Measurements from ENCODE around the gene ZBP1.

ZBP1 gene

GRCh38 chr20:57586370-57586793 is 33.8 kb downstream of the ZBP1 start:
- DNase-seq (ENCODE audit: low read depth in 2 of 2): no peak

- DNase-seq (ENCODE audit: low read depth in 2 of 2): no peak
Observed at GRCh38 chr20:57585466-57586213, 34.6 kb downstream of the ZBP1 start.

GRCh38 chr20:57584768-57585461 is 35.3 kb downstream of the ZBP1 start:
- DNase-seq (ENCODE audit: low read depth in 2 of 2): no peak

GRCh38 chr20:57583289-57584257 is 36.7 kb downstream of the ZBP1 start:
- DNase-seq (ENCODE audit: low read depth in 2 of 2): no peak

- DNase-seq (ENCODE audit: low read depth in 2 of 2): no peak
Observed at GRCh38 chr20:57582432-57583288, 37.6 kb downstream of the ZBP1 start.

GRCh38 chr20:57582029-57582378 is 38.2 kb downstream of the ZBP1 start:
- DNase-seq (ENCODE audit: low read depth in 2 of 2): no peak

GRCh38 chr20:57581202-57582028 is 38.8 kb downstream of the ZBP1 start:
- no peak for DNase-seq (ENCODE audit: low read depth in 2 of 2)

GRCh38 chr20:57580478-57581201 is 39.6 kb downstream of the ZBP1 start:
- DNase-seq (ENCODE audit: low read depth in 2 of 2): no peak

- DNase-seq (ENCODE audit: low read depth in 2 of 2): no peak
Observed at GRCh38 chr20:57579898-57580447, 40.3 kb downstream of the ZBP1 start.

GRCh38 chr20:57579331-57579897 is 40.8 kb downstream of the ZBP1 start:
- DNase-seq (ENCODE audit: low read depth in 2 of 2): no peak

- DNase-seq (ENCODE audit: low read depth in 2 of 2): no peak
Observed at GRCh38 chr20:57578476-57579165, 41.6 kb downstream of the ZBP1 start.

GRCh38 chr20:57577679-57578475 is 42.3 kb downstream of the ZBP1 start:
- no peak for DNase-seq (ENCODE audit: low read depth in 2 of 2)

- no peak for DNase-seq (ENCODE audit: low read depth in 2 of 2)
Observed at GRCh38 chr20:57576617-57577550, 43.3 kb downstream of the ZBP1 start.

- no peak for DNase-seq (ENCODE audit: low read depth in 2 of 2)
Observed at GRCh38 chr20:57576002-57576401, 44.2 kb downstream of the ZBP1 start.

- no peak for DNase-seq (ENCODE audit: low read depth in 2 of 2)
Observed at GRCh38 chr20:57574954-57575353, 45.3 kb downstream of the ZBP1 start.

- no peak for DNase-seq (ENCODE audit: low read depth in 2 of 2)
Observed at GRCh38 chr20:57573894-57574293, 46.3 kb downstream of the ZBP1 start.

- no peak for DNase-seq (ENCODE audit: low read depth in 2 of 2)
Observed at GRCh38 chr20:57573242-57573641, 47.0 kb downstream of the ZBP1 start.
